Fibroblast of peridontal ligament (primary cell): ENCODE data around the gene STAT1.
A peak's percentile ranks its signal among the peaks of the same experiment; 100 is the strongest.
"Not testable (repeated sequence)": the region's sequence is repeated elsewhere in the genome, so short reads cannot be mapped to it uniquely, and the experiment has no call there.

Source experiments
- DNase-seq: peaks from one replicate; pipeline ENCODE4 v3.0.0-alpha.2; 2010; ENCODE audit errors: extremely low read depth

STAT1 gene

DNA sequence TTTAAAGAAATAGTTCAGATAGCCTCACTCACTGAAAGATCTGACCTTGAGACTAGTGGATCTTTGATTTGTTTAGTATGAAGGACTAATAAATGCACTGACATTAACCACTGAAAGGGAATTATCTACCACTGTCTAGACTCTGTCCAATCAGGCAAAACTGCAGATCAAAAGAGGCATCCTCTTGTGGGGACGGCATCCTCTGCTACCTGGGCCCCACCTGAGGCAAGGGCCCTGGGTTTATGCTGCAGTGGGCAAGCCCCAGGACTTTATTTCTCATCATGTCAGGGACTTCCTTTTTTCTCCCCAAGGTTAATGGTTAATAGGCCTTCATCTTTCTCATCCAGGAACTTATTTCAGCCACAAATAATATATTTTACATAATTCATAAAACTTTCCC lies 32.2 kb downstream of the STAT1 start:
- DNase-seq: no peak

- DNase-seq: no peak
These were observed 32.6 kb downstream of the STAT1 start for GRCh38 chr2:190981333-190981732.

GRCh38 chr2:190980630-190981209 lies 33.3 kb downstream of the STAT1 start:
- DNase-seq: no peak

DNA sequence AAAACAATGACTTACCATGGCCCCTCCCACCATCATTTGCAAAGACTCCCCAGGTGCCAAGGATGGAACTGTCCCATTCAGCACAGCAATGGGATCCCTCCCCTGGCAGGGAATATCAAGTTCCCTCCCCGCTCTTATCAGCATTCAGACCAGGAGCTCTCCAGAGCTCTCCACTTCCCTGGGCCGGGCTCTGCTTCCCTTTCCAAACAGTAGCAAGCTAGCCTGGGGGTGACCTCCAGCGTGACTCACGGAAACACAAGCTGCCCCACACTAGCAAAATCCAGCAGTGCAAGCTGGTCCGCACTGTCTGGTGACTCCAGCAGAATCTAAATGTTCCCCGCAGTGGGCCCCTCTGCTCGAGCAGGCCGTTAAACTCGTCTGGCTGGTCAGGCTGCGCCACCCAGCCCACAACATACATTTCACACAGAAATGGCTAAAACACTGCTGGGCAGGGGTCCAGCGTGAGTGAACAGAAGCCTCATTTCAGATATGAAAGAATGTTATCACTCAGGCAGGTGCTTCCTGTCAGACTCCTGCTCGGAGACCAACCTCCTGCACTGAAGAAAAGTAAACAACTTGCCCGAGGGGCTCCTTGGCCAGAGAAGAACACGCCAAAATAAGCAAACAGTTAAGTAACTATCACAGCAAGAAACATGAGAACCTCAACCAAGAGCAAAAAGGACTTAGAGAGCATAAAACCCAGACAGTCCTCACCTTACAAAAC lies 33.9 kb downstream of the STAT1 start:
- no peak for DNase-seq

GRCh38 chr2:190978389-190979053 lies 35.5 kb downstream of the STAT1 start:
- no peak for DNase-seq

DNA sequence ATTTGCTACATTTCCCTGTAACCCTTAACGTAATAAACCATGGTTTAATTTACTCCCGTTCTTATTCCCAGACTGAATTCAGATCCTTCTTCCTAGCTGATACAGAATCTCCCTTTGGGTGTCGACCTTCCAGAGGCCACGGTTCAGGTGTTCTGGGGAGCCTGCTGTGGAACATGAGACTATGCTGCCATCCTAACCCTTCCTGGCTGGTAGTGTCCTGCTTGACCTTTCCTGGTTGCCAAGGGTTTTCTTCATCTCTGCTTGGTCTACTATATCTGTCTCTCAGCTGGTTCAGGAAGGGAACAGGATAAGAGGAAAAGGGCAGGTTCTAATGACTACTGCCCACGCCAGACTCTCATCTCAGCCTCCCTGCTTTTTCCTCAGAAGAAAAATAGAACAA lies 36.5 kb downstream of the STAT1 start:
- no peak for DNase-seq

- no peak for DNase-seq
These were observed 37.5 kb downstream of the STAT1 start for GRCh38 chr2:190976521-190976920.

DNA sequence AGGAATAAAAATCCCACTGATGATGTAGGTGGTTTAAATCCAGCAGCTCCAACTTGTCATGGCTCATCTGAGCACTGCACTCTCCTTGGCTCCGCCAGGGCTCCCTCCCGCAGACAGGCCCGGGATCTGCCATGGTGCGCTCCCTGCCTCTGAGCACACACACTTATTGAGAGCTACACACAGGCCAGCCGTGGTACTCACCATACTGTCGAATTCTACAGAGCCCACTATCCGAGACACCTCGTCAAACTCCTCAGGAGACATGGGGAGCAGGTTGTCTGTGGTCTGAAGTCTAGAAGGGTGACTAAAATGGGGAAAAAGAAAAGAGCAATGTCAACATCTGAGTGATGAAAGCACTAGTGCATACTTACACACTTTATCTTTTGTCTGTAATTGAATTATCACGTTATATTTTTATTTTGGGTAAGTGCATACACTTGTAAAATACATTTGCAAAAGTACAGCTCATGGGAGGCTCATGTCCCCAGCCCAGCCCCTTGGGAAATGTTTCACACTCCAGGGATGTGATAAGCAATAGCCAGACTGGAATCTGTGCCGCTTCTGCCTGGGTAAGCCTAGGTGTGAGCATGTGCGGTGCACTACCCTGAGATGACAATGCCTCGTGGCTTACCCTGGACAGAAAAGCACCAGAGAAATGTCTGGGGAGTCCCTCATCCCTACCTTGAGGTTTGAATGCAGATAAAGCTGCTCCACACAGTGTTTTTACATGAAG lies 39.2 kb downstream of the STAT1 start:
- DNase-seq: no peak

DNA sequence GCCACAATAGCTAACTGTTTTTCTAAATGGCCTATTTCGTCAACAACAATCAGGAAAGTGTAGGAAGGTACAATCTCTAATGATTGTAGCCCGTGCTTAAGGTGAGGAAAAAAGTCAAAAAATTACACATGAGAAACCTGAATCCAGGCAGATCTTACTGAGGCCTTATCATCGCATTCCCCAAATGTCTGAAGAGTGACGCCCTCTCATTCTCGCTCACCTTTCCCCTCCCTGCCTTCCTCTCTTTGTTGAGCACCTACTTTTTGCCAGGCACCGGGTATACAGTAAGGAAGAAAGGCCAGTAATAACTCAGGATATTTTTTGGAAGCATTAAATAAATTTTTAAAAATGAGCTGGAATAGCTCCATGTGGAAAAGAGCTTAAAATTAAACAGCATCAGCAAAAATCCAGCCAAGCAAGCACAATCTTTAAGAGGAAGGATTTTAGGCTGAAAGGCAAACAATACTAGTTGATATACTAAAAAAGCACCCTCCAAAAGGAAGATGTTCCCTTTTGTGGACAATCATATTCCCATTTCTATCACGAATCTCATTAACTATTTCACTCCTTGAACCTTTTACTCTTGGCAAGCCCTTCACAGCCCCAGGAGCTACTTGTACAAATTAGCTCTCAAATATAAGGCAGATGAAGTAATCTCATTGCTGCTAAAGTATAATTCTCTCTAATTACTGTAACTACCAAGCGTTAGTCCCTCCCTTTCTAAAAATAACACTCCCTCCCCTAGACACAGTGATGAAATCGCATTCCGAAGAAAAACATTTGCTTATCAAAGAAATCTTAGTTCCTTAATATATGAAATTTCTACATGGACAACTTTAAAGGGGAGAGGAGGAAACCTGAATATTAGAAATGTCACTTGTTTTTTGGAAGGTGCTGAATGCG lies 40.0 kb downstream of the STAT1 start:
- DNase-seq: no peak

- no peak for DNase-seq
These were observed 40.7 kb downstream of the STAT1 start for GRCh38 chr2:190973262-190973661.

DNA sequence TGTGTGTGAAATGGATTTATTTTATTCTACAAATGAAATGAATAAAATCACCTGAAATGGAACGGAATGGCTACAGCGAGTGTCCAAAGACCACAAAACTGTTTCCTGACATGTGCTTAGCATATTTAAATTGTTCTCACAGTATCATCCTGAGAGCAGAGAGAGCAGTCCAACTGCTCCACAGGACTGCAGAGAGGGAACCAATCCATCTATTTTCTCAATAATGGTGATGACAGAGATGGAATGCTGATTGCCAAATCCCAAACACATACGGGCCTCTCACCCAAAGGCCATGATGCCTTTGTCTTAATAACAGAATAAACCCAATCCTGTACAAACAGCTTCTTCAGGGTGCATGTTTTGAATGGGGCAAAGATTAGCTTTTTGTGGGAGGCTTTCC lies 41.1 kb downstream of the STAT1 start:
- no peak for DNase-seq

GRCh38 chr2:190972213-190972612 lies 41.8 kb downstream of the STAT1 start:
- no peak for DNase-seq

DNA sequence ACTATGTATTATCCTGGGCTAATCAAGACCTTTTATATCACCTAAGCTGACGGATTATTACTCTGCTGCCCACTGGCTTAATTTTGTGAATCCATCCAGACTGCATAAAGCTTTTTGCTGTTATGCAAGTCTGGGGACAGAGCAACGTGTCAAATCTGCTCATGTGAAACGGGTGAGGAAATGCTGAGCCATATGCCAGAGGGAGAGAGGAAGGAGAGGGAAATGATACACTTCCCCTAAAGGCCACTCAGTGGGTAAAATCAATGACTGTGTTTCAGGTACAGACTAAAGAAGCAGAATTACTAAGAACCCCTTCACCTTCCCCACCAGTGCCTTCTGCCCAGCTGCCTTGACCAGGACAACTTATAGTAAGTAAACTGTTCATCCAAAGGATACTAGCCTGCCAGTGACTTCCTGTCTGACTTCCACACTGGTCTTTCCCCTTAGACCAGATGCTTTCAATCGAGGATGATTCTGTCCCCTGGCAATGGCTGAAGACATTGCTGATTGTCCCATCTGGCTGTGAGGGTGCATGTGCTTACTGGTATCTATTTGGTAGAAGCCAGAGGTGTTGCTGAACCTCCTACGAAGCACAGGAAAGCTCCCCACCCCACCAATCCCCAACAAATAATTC lies 43.0 kb downstream of the STAT1 start:
- DNase-seq: no peak

DNA sequence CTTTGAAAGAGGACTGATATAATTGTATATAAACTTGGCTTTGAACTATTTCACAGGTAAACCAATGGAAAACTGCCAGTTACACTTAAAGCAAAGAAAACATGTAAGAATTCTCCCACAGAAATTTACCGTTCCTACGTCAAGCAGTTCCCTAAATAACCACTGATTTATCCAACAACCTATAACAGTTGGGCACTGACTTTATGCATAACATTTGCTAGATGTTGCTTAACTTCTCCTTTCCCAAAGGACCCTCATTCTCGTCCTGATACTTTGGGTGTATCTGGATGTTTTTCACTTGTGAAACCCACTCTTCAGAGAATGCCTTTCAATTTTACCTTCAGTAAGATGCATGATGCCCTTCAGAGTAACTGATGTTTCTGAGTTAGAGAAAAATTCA lies 43.8 kb downstream of the STAT1 start:
- DNase-seq: no peak

DNA sequence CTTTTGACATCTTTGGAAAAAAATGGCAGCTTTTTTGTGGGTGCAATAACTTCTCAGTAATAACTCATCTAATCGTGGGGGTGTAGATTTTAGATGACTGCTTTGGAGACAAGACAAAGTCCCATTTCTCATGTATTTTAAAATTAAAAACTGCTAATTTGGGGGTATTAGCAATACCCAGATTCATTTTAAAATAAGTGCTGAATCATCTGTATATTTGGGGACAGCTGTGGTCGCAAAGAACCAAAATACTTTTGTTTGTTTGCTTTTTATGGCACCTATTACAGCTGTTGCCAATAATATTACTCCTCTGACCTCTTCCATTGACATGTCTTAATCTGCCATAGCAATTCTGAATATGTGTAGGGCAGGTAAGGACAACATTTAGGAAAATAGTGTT lies 45.4 kb downstream of the STAT1 start:
- no peak for DNase-seq

DNA sequence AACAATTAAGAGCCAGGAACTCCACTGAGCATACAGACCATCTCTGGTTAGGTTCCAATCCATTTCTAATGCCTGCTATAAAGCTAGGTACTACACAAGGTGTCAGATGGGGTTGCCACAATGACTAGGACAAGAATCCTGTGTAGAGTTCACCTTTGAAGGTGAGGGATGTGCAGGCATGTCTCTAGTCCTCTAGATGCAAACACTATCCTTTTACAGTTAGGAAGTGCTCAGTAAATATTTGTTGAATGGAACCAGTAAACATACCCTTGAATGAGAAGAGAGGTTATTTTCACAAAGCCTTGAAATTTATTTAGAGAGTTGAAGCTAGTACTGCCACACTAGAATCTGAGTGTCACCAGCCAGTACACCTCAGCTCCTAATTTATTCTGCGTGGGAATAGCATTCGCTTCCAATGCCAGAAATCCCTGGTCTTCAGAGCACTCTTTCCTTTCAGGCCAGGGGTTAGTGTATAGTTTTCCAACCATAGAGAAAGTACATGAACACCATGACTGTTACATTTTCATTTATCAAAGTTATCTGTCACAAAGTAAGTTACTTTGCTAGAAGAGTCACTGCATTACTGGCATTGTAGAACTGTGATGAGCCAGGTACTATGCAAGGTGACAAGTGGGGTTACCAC lies 48.3 kb downstream of the STAT1 start:
- no peak for DNase-seq

- DNase-seq: no peak
These were observed 49.7 kb downstream of the STAT1 start for GRCh38 chr2:190964170-190964795.

DNA sequence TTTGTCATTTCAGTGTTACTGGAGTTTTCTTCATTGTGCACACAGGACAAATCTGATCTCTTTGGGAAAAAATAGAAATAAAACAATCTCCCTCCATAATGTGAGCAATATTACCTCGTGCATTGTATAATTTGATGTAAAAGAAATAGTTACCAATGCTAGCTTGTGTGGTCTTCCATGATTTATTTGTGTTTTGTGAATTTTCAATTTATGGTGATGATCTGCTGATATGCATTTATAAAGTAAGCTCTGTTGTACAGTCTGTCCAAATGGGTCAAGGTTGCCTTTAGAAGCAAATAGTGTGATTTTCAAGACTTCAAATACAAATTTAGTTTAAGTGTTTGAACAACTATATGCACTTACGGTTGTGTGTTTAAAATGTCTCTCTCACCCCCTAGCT lies 50.9 kb downstream of the STAT1 start:
- no peak for DNase-seq

DNA sequence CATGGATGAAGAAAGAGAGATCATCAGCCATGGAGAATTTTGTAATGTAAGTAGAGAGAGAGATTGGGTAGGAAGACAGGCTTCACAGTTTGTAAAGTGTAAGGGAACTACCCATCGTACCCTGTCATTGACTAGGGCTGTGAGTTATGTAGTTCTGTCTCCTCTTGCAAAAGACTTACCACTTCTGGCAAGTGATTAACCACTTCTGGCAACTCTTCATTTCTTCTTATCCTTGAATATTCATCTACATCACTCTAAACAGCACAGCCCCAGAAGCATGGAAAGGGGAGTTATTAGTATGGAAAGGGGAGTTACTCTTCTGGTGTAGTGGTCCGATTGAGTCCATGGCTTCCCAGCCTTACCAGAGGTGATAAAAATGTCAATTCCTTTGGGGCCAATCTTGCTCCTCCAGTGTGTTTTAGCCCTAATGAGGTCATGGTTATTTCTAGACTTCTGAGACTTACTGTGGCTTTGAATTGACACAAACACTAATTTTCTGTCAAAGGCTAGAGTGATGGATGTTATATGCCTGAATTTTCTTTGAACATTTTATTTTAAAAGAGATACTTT lies 52.0 kb downstream of the STAT1 start:
- DNase-seq: peak; percentile 32

- not testable (repeated sequence) for DNase-seq
These were observed 52.9 kb downstream of the STAT1 start for GRCh38 chr2:190961117-190961516.
